ENCODE data around the gene AGBL4.

DNA sequence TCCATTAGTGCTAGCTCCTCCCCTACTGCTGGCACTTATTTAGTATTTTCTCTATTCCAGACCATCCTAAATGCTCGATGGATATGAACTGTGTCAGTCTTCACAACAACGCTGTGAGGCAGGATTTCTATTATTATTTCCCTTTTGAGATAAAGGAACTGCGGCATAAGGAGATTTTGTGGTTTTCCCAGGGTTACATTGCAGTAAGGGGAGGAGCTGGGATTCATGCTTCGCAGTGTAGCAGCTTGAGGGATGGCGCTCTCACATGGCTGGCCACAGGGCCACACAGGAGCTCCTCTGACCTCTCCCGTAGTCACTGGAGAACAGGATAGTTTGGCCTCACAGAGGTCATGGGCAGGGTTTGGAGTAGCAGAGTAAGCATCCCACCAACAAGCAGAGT, 1364.0 kb downstream of the AGBL4 start:
- TF ChIP-seq TAF1 (IDR thresholded peaks at IDR 0.05; ENCODE audit: borderline replicate concordance, insufficient read depth, low read length) (no peak), POLR2AphosphoS5 (IDR thresholded peaks at IDR 0.05; ENCODE audit: low read depth, low read length) (no peak), SIN3A (IDR thresholded peaks at IDR 0.05; ENCODE audit: borderline replicate concordance, insufficient read depth, low read length) (no peak), FOXP2 (optimal IDR thresholded peaks at IDR 0.05; ENCODE audit: borderline replicate concordance, extremely low read depth, extremely low read length, insufficient read depth) (no peak)
- TF ChIP-seq, protein P1, sequence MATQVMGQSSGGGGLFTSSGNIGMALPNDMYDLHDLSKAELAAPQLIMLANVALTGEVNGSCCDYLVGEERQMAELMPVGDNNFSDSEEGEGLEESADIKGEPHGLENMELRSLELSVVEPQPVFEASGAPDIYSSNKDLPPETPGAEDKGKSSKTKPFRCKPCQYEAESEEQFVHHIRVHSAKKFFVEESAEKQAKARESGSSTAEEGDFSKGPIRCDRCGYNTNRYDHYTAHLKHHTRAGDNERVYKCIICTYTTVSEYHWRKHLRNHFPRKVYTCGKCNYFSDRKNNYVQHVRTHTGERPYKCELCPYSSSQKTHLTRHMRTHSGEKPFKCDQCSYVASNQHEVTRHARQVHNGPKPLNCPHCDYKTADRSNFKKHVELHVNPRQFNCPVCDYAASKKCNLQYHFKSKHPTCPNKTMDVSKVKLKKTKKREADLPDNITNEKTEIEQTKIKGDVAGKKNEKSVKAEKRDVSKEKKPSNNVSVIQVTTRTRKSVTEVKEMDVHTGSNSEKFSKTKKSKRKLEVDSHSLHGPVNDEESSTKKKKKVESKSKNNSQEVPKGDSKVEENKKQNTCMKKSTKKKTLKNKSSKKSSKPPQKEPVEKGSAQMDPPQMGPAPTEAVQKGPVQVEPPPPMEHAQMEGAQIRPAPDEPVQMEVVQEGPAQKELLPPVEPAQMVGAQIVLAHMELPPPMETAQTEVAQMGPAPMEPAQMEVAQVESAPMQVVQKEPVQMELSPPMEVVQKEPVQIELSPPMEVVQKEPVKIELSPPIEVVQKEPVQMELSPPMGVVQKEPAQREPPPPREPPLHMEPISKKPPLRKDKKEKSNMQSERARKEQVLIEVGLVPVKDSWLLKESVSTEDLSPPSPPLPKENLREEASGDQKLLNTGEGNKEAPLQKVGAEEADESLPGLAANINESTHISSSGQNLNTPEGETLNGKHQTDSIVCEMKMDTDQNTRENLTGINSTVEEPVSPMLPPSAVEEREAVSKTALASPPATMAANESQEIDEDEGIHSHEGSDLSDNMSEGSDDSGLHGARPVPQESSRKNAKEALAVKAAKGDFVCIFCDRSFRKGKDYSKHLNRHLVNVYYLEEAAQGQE (IDR thresholded peaks at IDR 0.05; ENCODE audit: insufficient read depth in 1 of 2, low read depth in 2 of 2, low read length in 2 of 2): no peak
